Fibroblast of villous mesenchyme (primary cell): ENCODE data around the gene SDHAF3. TPM values are rescaled to one million over a fixed set of nuclear protein-coding genes. Genes with fewer than 3 reads are reported as not detected.
A peak's percentile ranks its signal among the peaks of the same experiment; 100 is the strongest.

ENCODE experiments used
- DNase-seq: peaks from one replicate; pipeline ENCODE4 v3.0.0-alpha.2; 2010; ENCODE audit warnings: low read depth
- H3K4me3 ChIP-seq: 2 replicates; pipeline ENCODE4 v1.5.1; 2011; ENCODE audit warnings: low read depth, mild to moderate bottlenecking, low read length
- CTCF ChIP-seq: IDR thresholded peaks from 2 replicates; pipeline ENCODE4 v1.5.1; 2012; ENCODE audit warnings: low read depth, mild to moderate bottlenecking, low read length; ENCODE audit not compliant: insufficient read depth
- total RNA-seq: library from RNA; depleted of rRNA; stranded (reverse); fragments of >200 nt; gene quantifications from 2 replicates; pipeline ENCODE4 v1.2.3, GENCODE V29; 2012

SDHAF3 gene
- total RNA-seq, 1 donor, result 10.4 TPM

- H3K4me3 ChIP-seq, result no peak overlapping the region
- no peak for DNase-seq
- no peak for TF ChIP-seq CTCF
Observed at GRCh38 chr7:97088364-97088763, 29.1 kb upstream of the SDHAF3 start.

GRCh38 chr7:97089771-97090170 is 27.7 kb upstream of the SDHAF3 start:
- H3K4me3 ChIP-seq, result no peak overlapping the region
- TF ChIP-seq CTCF, result no peak
- no peak for DNase-seq

GRCh38 chr7:97090761-97091353 is 26.6 kb upstream of the SDHAF3 start:
- no peak for DNase-seq
- H3K4me3 ChIP-seq, result no peak overlapping the region
- no peak for TF ChIP-seq CTCF

GRCh38 chr7:97094284-97094930 is 23.1 kb upstream of the SDHAF3 start:
- TF ChIP-seq CTCF, result no peak
- DNase-seq, result no peak
- no peak overlapping the region for H3K4me3 ChIP-seq

- no peak for DNase-seq
- no peak for TF ChIP-seq CTCF
- H3K4me3 ChIP-seq, result no peak overlapping the region
Observed at GRCh38 chr7:97096037-97096436, 21.5 kb upstream of the SDHAF3 start.

- peak; percentile 33 for DNase-seq
- TF ChIP-seq CTCF, result no peak
- no peak overlapping the region for H3K4me3 ChIP-seq
Observed at GRCh38 chr7:97096661-97097060, 20.8 kb upstream of the SDHAF3 start.

GRCh38 chr7:97104719-97105238 is 12.7 kb upstream of the SDHAF3 start:
- peak; percentile 79 for DNase-seq
- TF ChIP-seq CTCF, result peak; percentile 83
- H3K4me3 ChIP-seq, result no peak overlapping the region
